Esophagus squamous epithelium (tissue), 5 donors: ENCODE results near the gene DTNB. TPM values are rescaled to one million over a fixed set of nuclear protein-coding genes. Genes with fewer than 3 reads are reported as not detected.

Experiments used
- DNase-seq: peaks from one replicate; lab custom pipeline; 2025; lab: John Stamatoyannopoulos, UW
- H3K27ac ChIP-seq, 4 donors: fragments of 200-600 bp; sonication (generic); one replicate each; pipeline ENCODE4 v1.5.1; 2016 to 2019; ENCODE audit warnings: mild to moderate bottlenecking in 1 of 4
- H3K27me3 ChIP-seq, 4 donors: fragments of 200-600 bp; sonication (generic); 1 replicate in 3 of 4; 2 replicates in 1 of 4; pipeline versions ENCODE4 v1.5.1 to v1.6.0; 2017 to 2021; ENCODE audit warnings: antibody characterized with exemption in 1 of 4
- H3K36me3 ChIP-seq, 3 donors: fragments of 200-600 bp; sonication (generic); one replicate each; pipeline ENCODE4 v1.5.1; 2016 to 2019
- H3K4me1 ChIP-seq, 3 donors: fragments of 200-600 bp; sonication (generic); one replicate each; pipeline ENCODE4 v1.5.1; 2017 to 2019
- H3K4me3 ChIP-seq, 4 donors: fragments of 200-600 bp; sonication (generic); 1 replicate in 3 of 4; 2 replicates in 1 of 4; pipeline ENCODE4 v1.5.1; 2016 to 2019; ENCODE audit warnings: mild to moderate bottlenecking in 2 of 4, moderate library complexity in 1 of 4
- H3K9me3 ChIP-seq, 3 donors: fragments of 200-600 bp; sonication (generic); one replicate each; pipeline ENCODE4 v1.5.1; 2016 to 2019
- POLR2A ChIP-seq, 4 donors: fragments of 450-650 bp; IDR thresholded peaks; one replicate each; pipeline ENCODE4 v1.6.1; 2017; ENCODE audit warnings: antibody characterized with exemption in 4 of 4, mild to moderate bottlenecking in 4 of 4, moderate library complexity in 3 of 4
- WGBS, 2 donors: methylation state at CpG; one replicate each; pipeline ENCODE4 v1.1.5; 2018; 5-methylcytosine and 5-hydroxymethylcytosine counted together
- intact Hi-C: fragments of 100-400 bp; cut with DNase I; formaldehyde crosslinking; loops from one replicate; pipeline ENCODE4 v1.15.0; 2022
- total RNA-seq, 4 donors: library from RNA; depleted of rRNA; stranded (reverse); fragments of >200 nt; gene quantifications; one replicate each; pipeline ENCODE4 v1.1.0, GENCODE V29; 2016
- TF ChIP-seq, protein P1 (sequence below), 6 experiments: fragments of 450-650 bp in 4 of 6; fragments of 200-600 bp in 2 of 6; sonication (generic) in 2 of 6; IDR thresholded peaks; one replicate each; pipeline ENCODE4 v1.5.1; 2016 to 2019; ENCODE audit warnings: antibody characterized with exemption in 6 of 6, mild to moderate bottlenecking in 4 of 6, moderate library complexity in 4 of 6
- donor health status: DM: yes; HTN: yes; CAD: no.

DTNB gene
- total RNA-seq, 4 donors from 2014 or later, result 7.8 to 17.2 (median 9.6) TPM

DNA sequence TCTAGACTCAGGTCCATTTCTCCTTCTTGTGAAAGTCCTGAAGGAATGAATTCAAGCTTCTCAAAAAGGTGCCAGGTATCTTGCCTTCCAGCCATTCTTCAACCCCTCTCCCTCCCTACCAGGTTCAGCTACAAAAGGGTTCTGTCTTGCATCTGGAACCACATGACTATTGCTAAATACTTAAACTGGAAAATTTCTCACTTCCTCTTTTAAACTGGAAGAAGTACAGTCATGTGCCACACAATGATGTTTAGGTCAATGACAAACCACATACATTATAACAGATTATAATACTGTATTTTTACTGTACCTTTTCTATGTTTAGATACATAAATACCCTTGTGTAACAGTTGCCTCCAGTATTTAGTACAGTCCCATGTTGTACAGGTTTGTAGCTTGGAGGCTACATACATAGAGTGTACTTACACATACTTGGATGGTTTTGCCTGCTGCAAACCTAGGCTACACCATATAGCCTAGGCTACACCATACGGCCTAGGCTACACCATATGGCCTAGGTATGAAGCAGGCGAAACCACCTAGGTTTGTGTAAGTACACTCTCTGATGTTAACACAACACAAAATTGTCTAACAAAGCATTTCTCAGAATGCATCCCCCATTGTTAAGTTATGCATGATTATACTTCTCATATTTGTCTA, 189.6 kb downstream of the DTNB start:
- H3K4me1 ChIP-seq, result peaks cover 0 to 18% (median 0%) of the 10 kb centered on the region in 3 donors
- no peak for TF ChIP-seq POLR2A (IDR thresholded peaks at IDR 0.05)
- TF ChIP-seq, protein P1, sequence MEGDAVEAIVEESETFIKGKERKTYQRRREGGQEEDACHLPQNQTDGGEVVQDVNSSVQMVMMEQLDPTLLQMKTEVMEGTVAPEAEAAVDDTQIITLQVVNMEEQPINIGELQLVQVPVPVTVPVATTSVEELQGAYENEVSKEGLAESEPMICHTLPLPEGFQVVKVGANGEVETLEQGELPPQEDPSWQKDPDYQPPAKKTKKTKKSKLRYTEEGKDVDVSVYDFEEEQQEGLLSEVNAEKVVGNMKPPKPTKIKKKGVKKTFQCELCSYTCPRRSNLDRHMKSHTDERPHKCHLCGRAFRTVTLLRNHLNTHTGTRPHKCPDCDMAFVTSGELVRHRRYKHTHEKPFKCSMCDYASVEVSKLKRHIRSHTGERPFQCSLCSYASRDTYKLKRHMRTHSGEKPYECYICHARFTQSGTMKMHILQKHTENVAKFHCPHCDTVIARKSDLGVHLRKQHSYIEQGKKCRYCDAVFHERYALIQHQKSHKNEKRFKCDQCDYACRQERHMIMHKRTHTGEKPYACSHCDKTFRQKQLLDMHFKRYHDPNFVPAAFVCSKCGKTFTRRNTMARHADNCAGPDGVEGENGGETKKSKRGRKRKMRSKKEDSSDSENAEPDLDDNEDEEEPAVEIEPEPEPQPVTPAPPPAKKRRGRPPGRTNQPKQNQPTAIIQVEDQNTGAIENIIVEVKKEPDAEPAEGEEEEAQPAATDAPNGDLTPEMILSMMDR (IDR thresholded peaks at IDR 0.05), result no peak
- intact Hi-C loops, result no loop called here
- DNase-seq, result no peak
- H3K27ac ChIP-seq, result no peak overlapping the region
- H3K4me3 ChIP-seq, result no peak overlapping the region
- H3K27me3 ChIP-seq, result no peaks in the 10 kb centered on the region
- 95 to 100% methylated on average over 2 of the region's 2 CpGs for WGBS, 2 donors
- H3K36me3 ChIP-seq, result peaks cover 0 to 14% (median 0%) of the 10 kb centered on the region in 3 donors
- H3K9me3 ChIP-seq, result no peaks in the 10 kb centered on the region

DNA sequence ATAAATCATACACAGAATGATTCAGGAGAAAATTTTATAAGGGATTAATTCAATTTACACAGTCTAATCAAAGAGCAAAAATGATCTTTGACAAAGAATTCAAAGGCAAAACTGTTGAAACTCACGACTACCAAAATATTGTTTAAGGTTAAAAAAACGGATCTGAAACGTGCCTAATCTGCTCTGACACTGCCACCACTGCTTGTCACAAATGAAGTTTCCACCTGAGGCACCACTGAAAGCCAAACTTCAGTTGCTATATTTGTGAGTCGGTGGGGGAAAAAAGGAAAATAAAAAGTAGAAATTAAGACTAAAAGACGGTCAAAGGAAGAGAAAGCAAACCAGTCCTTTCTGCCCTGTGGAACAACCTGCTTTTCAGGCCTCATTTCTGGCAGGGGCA, 191.0 kb downstream of the DTNB start:
- H3K9me3 ChIP-seq, result no peaks in the 10 kb centered on the region
- H3K36me3 ChIP-seq, result peaks cover 0 to 21% (median 0%) of the 10 kb centered on the region in 3 donors

DNA sequence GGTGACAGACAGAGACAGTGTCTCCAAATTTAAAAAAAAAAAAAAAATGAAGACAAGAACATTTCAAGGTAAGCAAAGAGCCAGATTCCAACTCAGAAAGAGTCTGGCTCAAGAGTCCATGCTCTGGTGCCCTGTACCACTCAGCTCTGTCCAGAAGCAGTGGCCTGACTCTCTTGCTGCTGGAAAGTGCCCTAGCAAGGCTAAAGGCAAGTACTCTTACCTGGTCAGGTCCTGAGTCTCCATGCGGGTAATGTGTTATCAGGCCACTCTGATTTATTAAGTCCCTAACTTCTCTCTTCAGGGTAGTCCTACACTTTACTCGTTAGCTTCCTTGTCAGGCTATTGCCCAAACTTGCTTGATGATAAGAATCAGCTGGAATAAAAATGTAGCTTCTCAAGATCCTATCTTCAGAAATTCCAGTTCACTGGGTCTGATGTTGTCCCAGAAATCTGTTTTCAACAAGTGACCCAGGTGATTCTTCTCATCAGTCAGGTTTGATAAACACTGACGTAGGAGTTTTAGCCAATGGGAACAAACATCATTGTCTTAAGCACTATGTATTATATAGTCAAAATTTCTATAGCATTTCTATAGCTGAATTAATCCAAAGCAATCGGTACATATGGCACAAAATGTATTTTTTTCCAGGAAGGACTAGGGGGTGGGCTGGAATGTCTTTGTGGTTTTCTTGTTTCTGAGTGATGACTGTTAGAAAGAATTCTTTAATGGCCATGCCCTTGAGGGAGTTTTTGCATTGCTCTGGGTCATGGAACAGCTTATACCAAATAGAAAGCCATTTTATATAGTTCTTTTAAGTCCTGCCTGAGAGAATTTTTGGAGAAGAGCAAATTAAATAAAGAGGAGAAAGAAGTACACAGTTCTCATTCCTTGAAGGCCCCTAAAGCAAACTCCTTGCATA, 191.7 kb downstream of the DTNB start:
- H3K4me3 ChIP-seq, result no peak overlapping the region
- 73 to 77% methylated on average over 4 of the region's 4 CpGs for WGBS, 2 donors
- no peak overlapping the region for H3K27ac ChIP-seq
- H3K36me3 ChIP-seq, result peaks cover 0 to 21% (median 0%) of the 10 kb centered on the region in 3 donors
- H3K4me1 ChIP-seq, result peaks cover 0 to 18% (median 0%) of the 10 kb centered on the region in 3 donors
- no peak for TF ChIP-seq POLR2A (IDR thresholded peaks at IDR 0.05)
- TF ChIP-seq, protein P1 (IDR thresholded peaks at IDR 0.05), result no peak
- no peaks in the 10 kb centered on the region for H3K27me3 ChIP-seq
- intact Hi-C loops, result no loop called here
- DNase-seq, result no peak
- H3K9me3 ChIP-seq, result no peaks in the 10 kb centered on the region

More for the DNA sequence above, 191.0 kb downstream of the DTNB start:
- H3K4me1 ChIP-seq, result peaks cover 0 to 18% (median 0%) of the 10 kb centered on the region in 3 donors
- intact Hi-C loops, result no loop called here
- WGBS, 2 donors, result 72 to 73% methylated on average over 5 of the region's 5 CpGs
- H3K27ac ChIP-seq, result no peak overlapping the region
- DNase-seq, result no peak
- no peaks in the 10 kb centered on the region for H3K27me3 ChIP-seq
- no peak overlapping the region for H3K4me3 ChIP-seq
- TF ChIP-seq POLR2A (IDR thresholded peaks at IDR 0.05), result no peak
- TF ChIP-seq, protein P1 (IDR thresholded peaks at IDR 0.05), result no peak

DNA sequence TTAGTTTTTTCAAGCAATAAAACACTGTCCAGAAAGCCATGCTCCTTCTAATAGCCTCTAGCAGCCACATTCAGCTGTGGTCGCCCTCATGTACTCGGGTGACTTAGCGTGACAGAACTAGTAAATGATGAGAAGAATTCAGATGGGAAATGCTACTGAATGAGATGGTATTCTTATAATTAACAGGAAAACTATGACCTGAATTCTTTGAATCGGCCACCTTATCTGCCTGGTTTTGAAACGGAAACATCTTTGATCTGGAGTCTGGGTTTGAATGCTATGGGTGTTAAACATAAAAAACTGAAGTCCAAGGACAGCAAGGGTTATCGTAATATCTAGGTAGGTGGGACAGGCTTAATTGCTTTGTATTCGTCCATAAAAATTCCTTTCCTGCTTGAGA, 192.8 kb downstream of the DTNB start:
- WGBS, 2 donors, result 92 to 93% methylated on average over 7 of the region's 7 CpGs
- Histone ChIP-seq H3K27ac (no peak overlapping the region), H3K4me1 (peaks cover 0 to 18% (median 0%) of the 10 kb centered on the region in 3 donors), H3K36me3 (peaks cover 0 to 23% (median 0%) of the 10 kb centered on the region in 3 donors), H3K9me3 (peaks cover 0 to 3% (median 2%) of the 10 kb centered on the region in 3 donors), H3K27me3 (no peaks in the 10 kb centered on the region), H3K4me3 (no peak overlapping the region)
- TF ChIP-seq, protein P1 (IDR thresholded peaks at IDR 0.05), result no peak
- TF ChIP-seq POLR2A (IDR thresholded peaks at IDR 0.05), result no peak
- no peak for DNase-seq
- intact Hi-C loops, result no loop called here
